ENCODE results near the gene IFNA10. TPM values are rescaled to one million over a fixed set of nuclear protein-coding genes. Genes with fewer than 3 reads are reported as not detected.
"Not testable (repeated sequence)": the region's sequence is repeated elsewhere in the genome, so short reads cannot be mapped to it uniquely, and the experiment has no call there.

IFNA10 gene
- total and polyA plus RNA-seq, 10 of the 15 experiments (the other 5 are each of a cell fraction or from before 2014, with no cell fraction given), result not detected

DNA sequence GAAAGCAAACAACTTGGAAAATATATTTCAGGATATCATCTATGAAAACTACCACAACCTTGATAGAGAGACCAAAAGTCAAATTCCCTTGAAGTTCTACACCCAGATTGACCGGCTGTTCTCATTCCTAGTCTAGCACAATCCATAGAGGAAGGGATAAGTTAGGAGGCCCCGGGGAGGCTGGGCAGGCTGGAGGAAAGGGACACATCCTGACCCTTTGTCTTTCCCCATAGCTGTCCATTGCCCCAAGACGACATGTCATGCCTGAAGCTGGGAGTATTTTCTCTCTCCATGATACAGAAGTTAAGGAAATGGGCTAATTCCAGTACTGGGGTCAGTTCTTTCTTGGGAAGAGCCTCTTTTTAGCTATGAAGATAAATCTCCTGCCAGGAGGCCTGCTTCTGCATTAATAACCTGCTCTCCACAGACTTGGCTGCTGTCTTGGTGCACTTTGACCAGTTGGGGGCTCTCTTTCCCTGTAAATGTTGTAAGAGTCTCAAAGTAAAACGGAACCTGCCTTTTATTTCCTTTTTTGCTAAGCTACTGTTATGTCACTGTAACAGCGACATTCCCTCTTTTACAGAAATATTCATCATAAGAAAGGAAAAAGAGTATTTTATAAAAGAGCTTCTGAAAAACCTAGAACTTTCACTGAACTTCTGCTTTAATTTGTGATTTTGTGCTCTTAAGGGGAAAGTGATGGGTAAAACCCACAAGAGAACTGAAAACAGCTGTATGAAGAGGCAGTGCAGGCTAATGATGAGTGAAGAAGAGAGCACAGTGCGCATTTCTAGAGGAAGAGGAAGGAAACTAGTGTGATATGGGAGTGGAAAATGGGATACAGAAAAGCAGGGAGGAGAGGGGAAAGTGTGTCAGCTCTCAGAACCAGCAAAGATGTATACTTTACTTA is 11.8 kb downstream of the IFNA10 start:
- POLR2A ChIA-PET; H2AFZ ChIP-seq (ENCODE audit: control insufficient read depth, low read depth, low read length); DNase-seq (ENCODE audit: low read depth, low spot score); H4K20me1 ChIP-seq (ENCODE audit: control insufficient read depth, insufficient read depth); H3K79me2 ChIP-seq (ENCODE audit: control insufficient read depth, insufficient read depth, low read length); H3K4me1 ChIP-seq (ENCODE audit: control insufficient read depth, insufficient read depth, low read length); BruUV-seq (replicated peaks); H3K9me3 ChIP-seq (replicated peaks; ENCODE audit: control insufficient read depth, insufficient read depth, low read length); H3K27me3 ChIP-seq (replicated peaks in 1 of 2; ENCODE audit: control insufficient read depth in 2 of 2, insufficient read depth in 2 of 2, low read length in 1 of 2); H3K27ac ChIP-seq (ENCODE audit: control insufficient read depth, insufficient read depth); H3K4me3 ChIP-seq; H3K36me3 ChIP-seq (ENCODE audit: control insufficient read depth in 2 of 2, insufficient read depth in 2 of 2, low read length in 1 of 2); in situ Hi-C loops (cut with MboI); H3K9ac ChIP-seq (ENCODE audit: control insufficient read depth, insufficient read depth, low read length): not testable (repeated sequence)
- peak; percentile 96 for ATAC-seq
- SMC1A ChIA-PET (ENCODE audit: uncharacterized antibody, unreplicated experiment), result interaction anchor here (0.6 to 1.3 kb wide), 11 partner anchors 12 to 593 kb away, joined by 3 to 6 read pairs (median 5); no protein-coding TSS in a partner anchor
- intact Hi-C loops (cut with micrococcal nuclease; ENCODE audit: unreplicated experiment), result loop anchor here (10.0 kb wide), 1 partner anchor 120 kb away; no protein-coding TSS in a partner anchor
- peak overlapping the region; percentile 25; the same call in 1 of the 2 replicates for H3K4me2 ChIP-seq (ENCODE audit: control insufficient read depth, insufficient read depth)
- peak; percentile 57 for FAIRE-seq
- 28% methylated on average over 5 of the region's 6 CpGs for WGBS (ENCODE audit: insufficient coverage, insufficient replicate concordance, low lambda C conversion rate, missing lambda C conversion rate)
- TF ChIP-seq RAD21 (IDR thresholded peaks at IDR 0.05; ENCODE audit: insufficient read depth, low read depth, low read length), result peak; percentile 61
- TF ChIP-seq, protein P1, sequence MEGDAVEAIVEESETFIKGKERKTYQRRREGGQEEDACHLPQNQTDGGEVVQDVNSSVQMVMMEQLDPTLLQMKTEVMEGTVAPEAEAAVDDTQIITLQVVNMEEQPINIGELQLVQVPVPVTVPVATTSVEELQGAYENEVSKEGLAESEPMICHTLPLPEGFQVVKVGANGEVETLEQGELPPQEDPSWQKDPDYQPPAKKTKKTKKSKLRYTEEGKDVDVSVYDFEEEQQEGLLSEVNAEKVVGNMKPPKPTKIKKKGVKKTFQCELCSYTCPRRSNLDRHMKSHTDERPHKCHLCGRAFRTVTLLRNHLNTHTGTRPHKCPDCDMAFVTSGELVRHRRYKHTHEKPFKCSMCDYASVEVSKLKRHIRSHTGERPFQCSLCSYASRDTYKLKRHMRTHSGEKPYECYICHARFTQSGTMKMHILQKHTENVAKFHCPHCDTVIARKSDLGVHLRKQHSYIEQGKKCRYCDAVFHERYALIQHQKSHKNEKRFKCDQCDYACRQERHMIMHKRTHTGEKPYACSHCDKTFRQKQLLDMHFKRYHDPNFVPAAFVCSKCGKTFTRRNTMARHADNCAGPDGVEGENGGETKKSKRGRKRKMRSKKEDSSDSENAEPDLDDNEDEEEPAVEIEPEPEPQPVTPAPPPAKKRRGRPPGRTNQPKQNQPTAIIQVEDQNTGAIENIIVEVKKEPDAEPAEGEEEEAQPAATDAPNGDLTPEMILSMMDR (IDR thresholded peaks at IDR 0.05 in 2 of 3, conservative IDR thresholded peaks at IDR 0.05 in 1 of 3; ENCODE audit: control insufficient read depth in 2 of 3, extremely low read depth in 1 of 3, insufficient read depth in 1 of 3, low read depth in 3 of 3, low read length in 3 of 3), result peak; percentile 45 to 56 (median 53); a peak in 5 of 6 replicates
- CTCF ChIA-PET, result interaction anchor here (0.6 to 2.7 kb wide), 38 partner anchors 13 to 1268 kb away, joined by 3 to 28 read pairs (median 3); partner anchors contain the start of gene IFNW1
- RAD21 ChIA-PET (ENCODE audit: unreplicated experiment), result interaction anchor here (0.7 to 2.6 kb wide), 10 partner anchors 12 to 239 kb away, joined by 3 to 9 read pairs (median 4); no protein-coding TSS in a partner anchor

DNA sequence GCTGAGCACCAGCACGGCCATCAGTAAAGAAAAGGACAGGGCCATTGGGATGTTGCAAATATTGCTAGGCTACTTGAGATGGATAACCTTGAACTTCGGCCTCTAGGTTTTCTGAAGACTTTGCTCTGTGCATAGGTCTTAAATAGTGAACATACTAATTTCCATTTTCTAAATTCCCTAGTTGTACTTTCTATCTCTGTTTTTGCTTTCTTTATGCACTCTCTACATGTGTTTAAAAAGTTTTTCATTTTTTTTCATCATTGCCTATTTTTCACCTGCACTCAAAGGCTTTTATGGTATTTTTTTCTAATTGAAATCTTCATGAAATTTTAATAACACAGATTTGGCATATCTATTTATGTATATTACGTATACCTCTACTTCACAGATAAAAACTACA is 19.5 kb downstream of the IFNA10 start, which contains the start of gene IFNA4:
Gene IFNA4 (minus strand): TSS at position 101 of the 400 bp plus-strand sequence. CDS start 56 bp downstream, at position 45.
- ATAC-seq; H2AFZ ChIP-seq (ENCODE audit: control insufficient read depth, low read depth, low read length); H3K4me1 ChIP-seq (ENCODE audit: control insufficient read depth, insufficient read depth, low read length); H3K27me3 ChIP-seq (replicated peaks in 1 of 2; ENCODE audit: control insufficient read depth in 2 of 2, insufficient read depth in 2 of 2, low read length in 1 of 2); DNase-seq (ENCODE audit: low read depth, low spot score); H3K4me2 ChIP-seq (ENCODE audit: control insufficient read depth, insufficient read depth); RAD21 ChIA-PET (ENCODE audit: unreplicated experiment); H3K9ac ChIP-seq (ENCODE audit: control insufficient read depth, insufficient read depth, low read length); H3K27ac ChIP-seq (ENCODE audit: control insufficient read depth, insufficient read depth); H3K9me3 ChIP-seq (replicated peaks; ENCODE audit: control insufficient read depth, insufficient read depth, low read length); in situ Hi-C loops (cut with MboI); H4K20me1 ChIP-seq (ENCODE audit: control insufficient read depth, insufficient read depth); H3K4me3 ChIP-seq; POLR2A ChIA-PET; H3K36me3 ChIP-seq (ENCODE audit: control insufficient read depth in 2 of 2, insufficient read depth in 2 of 2, low read length in 1 of 2); H3K79me2 ChIP-seq (ENCODE audit: control insufficient read depth, insufficient read depth, low read length); intact Hi-C loops (cut with micrococcal nuclease; ENCODE audit: unreplicated experiment); BruUV-seq (replicated peaks); FAIRE-seq: not testable (repeated sequence)
- SMC1A ChIA-PET (ENCODE audit: uncharacterized antibody, unreplicated experiment), result interaction anchor here (0.6 kb wide), 1 partner anchor 17 kb away, joined by 3 read pairs; no protein-coding TSS in a partner anchor
- WGBS (ENCODE audit: insufficient coverage, insufficient replicate concordance, low lambda C conversion rate, missing lambda C conversion rate), result 0% methylated on average over 3 of the region's 3 CpGs
- CTCF ChIA-PET, result interaction anchor here (0.7 to 1.2 kb wide), 2 partner anchors 26 to 1723 kb away, joined by 3 to 5 read pairs; no protein-coding TSS in a partner anchor

All from GM12878 (cell line).